Inferior parietal cortex (tissue), 1 donor: ENCODE results near the gene NOC4L.
"Not testable (repeated sequence)": the region's sequence is repeated elsewhere in the genome, so short reads cannot be mapped to it uniquely, and the experiment has no call there.

Source experiments
- DNase-seq: peaks from one replicate; pipeline ENCODE4 v3.0.0-alpha.2; 2016; ENCODE audit errors: extremely low spot score

NOC4L gene

GRCh38 chr12:132123970-132124765 lies 20.1 kb upstream of the NOC4L start:
- no peak for DNase-seq

DNA sequence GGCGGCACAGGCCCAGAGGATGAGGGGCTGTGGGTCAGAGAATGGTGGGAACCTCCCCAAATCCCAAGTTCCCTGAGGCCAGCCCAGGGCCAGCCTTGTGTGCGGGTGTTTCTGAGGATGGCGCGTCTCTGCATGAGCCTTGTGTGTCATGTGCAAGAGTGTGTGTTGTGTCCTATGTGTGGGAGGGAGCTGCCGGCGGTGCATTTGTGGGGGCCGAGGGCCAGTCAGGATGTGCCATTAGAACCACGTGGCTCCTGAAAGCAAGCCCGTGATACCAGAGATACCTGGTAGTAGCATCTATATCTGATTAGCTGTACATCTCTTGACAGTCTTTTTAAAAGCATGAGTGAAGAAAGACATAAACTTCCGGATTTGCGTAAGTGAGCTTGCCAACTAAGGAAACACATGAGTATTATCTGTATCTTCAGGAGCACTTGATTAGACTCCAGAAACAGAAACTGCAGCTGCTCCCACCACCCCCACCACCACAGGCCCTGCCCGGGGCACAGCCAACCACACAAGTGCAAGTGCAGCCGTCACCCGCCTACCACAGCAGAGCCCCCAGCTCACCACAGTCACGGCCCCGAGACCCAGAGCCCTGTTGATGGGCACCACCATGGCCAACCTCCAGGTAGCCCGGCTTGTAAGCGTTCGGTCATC lies 19.4 kb upstream of the NOC4L start:
- no peak for DNase-seq

- no peak for DNase-seq
Observed at GRCh38 chr12:132125736-132126135, 18.5 kb upstream of the NOC4L start.

- DNase-seq: no peak
Observed at GRCh38 chr12:132127041-132127440, 17.2 kb upstream of the NOC4L start.

DNA sequence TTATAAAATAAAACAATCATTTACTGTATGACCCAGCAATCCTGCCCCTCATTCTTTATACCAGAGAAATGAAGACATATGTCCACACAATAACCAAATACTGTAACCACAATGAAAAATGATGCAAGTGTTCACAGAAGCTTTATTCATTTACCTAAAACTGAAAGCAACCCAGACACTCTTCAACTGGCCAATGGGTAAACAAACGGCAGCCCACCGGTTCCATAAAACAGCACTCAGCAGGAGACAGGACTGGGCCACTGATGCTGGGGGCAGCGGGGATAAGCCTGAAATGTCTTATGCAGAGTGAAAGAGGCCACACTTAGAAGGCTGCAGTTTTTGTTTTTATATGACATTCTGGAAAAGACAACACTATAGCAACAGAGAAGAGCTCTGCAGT lies 15.2 kb upstream of the NOC4L start:
- no peak for DNase-seq

DNA sequence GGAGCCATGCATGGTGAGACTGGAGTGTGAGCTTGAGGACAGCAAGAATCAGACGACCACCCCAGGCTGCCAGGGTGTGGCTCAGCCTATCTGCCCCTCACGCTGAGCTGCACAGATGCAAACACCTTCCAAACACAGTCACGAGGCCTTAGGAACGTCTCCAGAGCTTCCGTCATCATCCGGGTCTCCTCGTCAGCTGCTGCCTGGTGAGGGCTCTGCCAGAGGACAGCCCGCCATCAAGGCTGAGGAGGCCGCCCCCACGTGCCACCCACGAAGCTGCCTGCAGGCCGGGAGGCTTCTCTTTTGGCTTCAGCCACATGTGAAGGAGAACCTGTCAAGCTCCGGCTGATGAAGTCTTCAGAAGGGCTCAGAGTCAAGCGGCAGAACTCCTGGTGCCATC lies 13.6 kb upstream of the NOC4L start:
- no peak for DNase-seq

DNA sequence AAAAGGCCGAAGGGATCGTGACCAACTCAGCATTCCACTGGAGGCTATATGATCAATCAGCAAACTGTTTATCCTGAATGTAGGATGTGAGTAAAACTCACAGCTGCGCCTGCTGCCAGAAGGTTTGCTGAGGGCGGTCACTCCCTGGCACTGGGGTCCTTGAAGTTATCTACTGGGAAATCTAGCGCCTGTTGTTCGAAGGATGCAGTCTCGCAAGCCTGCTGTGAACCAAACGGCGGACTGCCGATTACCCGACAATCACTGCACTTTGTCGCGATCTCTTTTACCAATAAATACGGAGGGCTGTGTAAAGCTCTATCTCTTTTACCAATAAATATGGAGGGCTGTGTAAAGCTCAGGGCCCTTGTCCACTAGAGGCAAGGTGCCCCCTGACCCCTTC lies 13.0 kb upstream of the NOC4L start:
- DNase-seq: no peak

DNA sequence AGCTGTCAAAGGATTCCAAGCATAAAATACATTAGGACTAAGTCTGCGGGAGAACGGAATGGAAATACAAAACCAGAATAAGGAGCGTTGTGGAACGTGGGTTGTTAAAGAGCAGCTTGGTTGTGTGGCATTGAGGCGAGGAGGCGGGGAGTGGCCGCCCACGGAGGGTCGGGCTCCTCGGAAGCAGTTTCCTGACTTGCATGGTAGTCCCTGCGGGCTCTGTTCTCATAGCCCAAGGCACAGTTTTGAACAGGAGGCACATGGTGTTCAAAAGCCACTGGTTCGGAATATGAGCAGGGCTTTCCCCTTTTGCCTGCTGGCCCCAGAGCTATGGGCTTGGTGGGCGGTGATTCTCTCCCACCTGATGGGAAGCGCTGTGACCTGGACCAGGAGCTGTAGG lies 12.3 kb upstream of the NOC4L start:
- no peak for DNase-seq

GRCh38 chr12:132132609-132133430 lies 11.4 kb upstream of the NOC4L start:
- no peak for DNase-seq

- no peak for DNase-seq
Observed at GRCh38 chr12:132133952-132134652, 10.2 kb upstream of the NOC4L start.

DNA sequence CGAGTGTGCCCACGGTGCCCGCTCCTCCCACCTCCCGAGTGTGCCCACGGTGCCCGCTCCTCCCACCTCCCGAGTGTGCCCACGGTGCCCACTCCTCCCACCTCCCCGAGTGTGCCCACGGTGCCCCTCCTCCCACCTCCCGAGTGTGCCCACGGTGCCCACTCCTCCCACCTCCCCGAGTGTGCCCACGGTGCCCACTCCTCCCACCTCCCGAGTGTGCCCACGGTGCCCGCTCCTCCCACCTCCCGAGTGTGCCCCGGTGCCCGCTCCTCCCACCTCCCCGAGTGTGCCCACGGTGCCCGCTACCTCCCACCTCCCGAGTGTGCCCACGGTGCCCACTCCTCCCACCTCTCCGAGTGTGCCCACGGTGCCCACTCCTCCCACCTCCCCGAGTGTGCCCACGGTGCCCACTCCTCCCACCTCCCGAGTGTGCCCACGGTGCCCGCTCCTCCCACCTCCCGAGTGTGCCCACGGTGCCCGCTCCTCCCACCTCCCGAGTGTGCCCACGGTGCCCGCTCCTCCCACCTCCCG lies 9.5 kb upstream of the NOC4L start:
- DNase-seq: not testable (repeated sequence)

DNA sequence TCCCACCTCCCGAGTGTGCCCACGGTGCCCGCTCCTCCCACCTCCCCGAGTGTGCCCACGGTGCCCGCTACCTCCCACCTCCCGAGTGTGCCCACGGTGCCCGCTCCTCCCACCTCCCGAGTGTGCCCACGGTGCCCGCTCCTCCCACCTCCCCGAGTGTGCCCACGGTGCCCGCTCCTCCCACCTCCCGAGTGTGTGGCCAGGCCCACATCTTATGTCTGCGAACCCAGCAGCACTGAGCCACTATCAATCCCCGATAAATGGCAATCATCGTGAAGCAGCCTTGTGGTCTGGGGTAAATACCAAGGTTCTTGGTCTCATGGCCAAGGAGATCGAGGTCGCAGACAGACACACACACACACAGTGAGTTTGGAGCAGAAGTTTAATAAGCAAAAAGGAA lies 8.0 kb upstream of the NOC4L start:
- not testable (repeated sequence) for DNase-seq

- no peak for DNase-seq
Observed at GRCh38 chr12:132137483-132138125, 6.7 kb upstream of the NOC4L start.

DNA sequence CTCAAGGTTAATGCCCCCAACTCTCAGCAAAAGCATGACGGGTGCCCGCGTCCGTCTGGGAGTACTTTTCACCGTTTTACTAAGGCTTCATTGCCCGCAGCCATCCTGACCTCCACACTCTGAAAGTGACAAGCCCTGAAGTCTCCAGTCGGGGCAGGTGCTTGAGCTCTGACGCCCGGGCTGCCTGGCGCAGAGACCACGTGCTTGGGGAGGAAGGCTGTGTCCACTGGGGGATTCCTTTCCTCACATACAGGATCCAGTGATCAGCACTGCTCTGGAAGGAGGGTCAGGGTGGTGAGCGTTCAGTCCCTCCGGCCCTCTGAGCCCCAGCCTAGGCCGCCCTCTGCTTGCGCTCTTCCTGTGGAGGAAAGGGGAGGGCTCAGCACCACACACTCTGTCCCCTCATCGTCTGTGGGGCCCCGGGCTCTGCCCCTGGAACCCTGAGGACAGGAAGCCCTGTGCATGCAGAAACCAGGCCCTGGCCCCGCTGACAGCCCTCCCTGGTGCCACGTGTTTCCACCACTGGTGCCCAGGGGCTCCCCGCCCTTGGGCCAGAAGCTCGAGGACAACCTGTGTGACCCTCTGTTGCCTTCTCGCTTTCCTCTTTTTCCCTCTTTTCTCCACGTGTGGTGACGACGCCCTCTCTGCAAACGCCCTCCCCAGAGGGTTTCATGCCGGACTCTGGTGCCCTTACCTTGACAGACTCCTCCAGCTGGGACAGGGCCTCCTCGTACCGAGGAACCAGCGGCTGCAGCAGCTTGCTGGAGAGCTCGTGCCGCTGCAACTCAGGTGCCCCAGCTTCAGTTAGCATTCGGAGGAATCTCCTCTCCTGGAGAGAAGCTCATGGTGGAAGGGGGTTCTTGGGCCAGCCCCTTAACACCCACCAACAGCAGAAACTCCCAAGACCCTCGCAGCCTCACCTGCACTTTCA lies 5.1 kb upstream of the NOC4L start:
- DNase-seq: no peak

DNA sequence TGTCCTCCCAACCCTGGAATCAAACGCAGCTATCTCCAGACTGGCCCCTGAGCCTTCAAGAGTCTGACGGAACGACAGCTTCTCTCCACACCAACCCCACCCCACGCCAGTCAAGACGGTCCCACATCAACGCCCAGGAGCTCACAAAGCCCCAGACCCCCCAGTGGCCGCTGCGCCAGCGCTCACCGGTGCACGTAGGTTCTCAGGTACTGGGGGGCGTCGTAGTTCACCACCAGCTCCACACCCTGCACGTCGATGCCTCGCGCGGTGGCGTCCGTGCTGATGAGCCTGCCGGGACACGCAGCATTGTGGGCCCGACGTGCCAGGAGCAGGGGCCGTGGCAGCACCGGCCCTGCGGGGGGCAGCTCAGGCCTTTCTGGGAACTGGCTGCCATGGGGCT lies 4.3 kb upstream of the NOC4L start:
- no peak for DNase-seq

DNA sequence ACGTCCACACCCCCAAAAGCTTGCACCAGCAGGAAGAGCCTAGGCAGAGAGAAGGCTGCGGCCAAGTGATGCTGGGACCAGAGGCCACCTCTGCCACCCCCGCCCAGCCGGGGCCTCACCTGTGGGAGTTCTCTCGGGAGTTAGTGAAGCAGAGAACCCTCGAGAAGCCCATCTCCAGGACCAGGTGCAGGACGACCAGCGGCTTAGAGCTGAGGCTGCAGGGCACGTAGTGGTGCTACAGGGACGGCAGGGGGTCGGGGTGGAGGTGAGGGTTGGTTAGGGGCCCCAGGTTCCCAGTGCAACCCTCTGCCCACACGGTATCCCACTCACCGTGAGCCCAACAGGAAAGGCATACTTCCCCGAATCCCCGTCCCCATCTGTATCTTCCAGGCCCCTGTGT lies 3.8 kb upstream of the NOC4L start:
- DNase-seq: no peak

DNA sequence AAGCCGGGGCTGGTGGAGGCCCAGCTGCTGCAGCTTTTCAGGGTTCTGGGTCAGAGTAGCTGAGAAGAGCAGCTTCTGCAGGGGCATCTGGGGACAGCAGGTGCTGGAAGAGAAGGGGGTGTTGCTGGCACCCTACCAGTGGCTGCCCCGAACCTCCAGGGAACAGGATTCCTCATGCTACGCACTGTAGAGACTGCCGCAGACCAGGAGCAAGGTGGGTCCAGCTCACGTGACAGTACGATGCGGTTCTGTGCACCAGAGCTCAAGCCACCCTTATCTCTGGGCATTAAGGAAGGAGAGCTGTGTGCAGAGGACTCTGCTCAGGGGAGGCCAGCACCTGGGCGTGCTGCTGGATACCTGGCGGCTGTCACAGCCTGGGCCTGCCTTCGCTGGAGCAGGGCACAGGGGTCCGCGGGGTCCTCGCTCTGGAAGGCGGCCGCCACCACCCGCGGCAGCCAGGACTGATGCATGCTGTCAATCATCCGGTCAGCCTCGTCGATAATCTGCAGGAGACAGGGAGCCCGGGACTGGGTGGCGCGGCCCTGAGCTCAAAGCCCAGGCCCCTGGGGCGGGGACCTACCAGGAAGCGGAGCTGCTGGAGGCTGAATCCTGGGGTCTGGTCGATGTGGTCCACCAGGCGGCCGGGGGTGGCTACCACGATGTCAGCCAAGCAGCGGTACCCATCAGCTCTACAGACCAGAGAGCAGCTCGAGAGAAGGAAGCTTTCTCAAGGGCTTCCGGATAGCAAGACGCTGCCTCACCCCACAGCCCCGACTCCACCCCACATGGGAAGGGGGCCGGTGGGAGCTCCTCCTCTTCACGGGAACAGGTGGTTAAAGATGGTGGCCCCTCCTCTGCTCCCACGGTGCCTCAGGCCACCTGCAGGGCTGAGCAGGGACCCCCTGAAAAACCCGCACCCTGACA lies 3.1 kb upstream of the NOC4L start:
- no peak for DNase-seq

- no peak for DNase-seq
Observed at GRCh38 chr12:132141976-132142678, 2.1 kb upstream of the NOC4L start.
